ENCODE data around the gene CHRNA4. TPM values are rescaled to one million over a fixed set of nuclear protein-coding genes. Genes with fewer than 3 reads are reported as not detected.
"Not testable (repeated sequence)": the region's sequence is repeated elsewhere in the genome, so short reads cannot be mapped to it uniquely, and the experiment has no call there.

Gene CHRNA4
- total RNA-seq, 3 donors from 2014 or later: not detected

GRCh38 chr20:63337786-63338420 is 23.2 kb downstream of the CHRNA4 start:
- H3K36me3 ChIP-seq: no peaks in the 10 kb centered on the region
- H3K27me3 ChIP-seq: peaks cover under 1 to 39% of the 10 kb centered on the region in 2 donors
- TF ChIP-seq CTCF (IDR thresholded peaks at IDR 0.05): no peak
- TF ChIP-seq POLR2AphosphoS5 (IDR thresholded peaks at IDR 0.05): no peak
- TF ChIP-seq POLR2A (IDR thresholded peaks at IDR 0.05): no peak

GRCh38 chr20:63336232-63336752 is 24.9 kb downstream of the CHRNA4 start:
- H3K27ac ChIP-seq: no peak overlapping the region

More at GRCh38 chr20:63337786-63338420, 23.2 kb downstream of the CHRNA4 start:
- Histone ChIP-seq H3K27ac (no peak overlapping the region), H3K4me1 (no peaks in the 10 kb centered on the region), H3K4me3 (no peak overlapping the region), H3K9me3 (no peaks in the 10 kb centered on the region)
- DNase-seq (ENCODE audit: low spot score in 2 of 2): no peak
- intact Hi-C loops (cut with DNase I; ENCODE audit: low total_unique reads): no loop called here

GRCh38 chr20:63335711-63336110 is 25.4 kb downstream of the CHRNA4 start:
- intact Hi-C loops (cut with DNase I; ENCODE audit: low total_unique reads): no loop called here
- H3K27me3 ChIP-seq: peaks cover 2 to 44% of the 10 kb centered on the region in 2 donors
- no peaks in the 10 kb centered on the region for H3K36me3 ChIP-seq
- no peak for TF ChIP-seq CTCF (IDR thresholded peaks at IDR 0.05)
- no peak for TF ChIP-seq POLR2AphosphoS5 (IDR thresholded peaks at IDR 0.05)
- no peak for TF ChIP-seq POLR2A (IDR thresholded peaks at IDR 0.05)
- H3K27ac ChIP-seq: no peak overlapping the region
- H3K4me3 ChIP-seq: no peak overlapping the region
- H3K4me1 ChIP-seq: no peaks in the 10 kb centered on the region
- H3K9me3 ChIP-seq: peaks cover 0 to 4% of the 10 kb centered on the region in 2 donors
- no peak for DNase-seq (ENCODE audit: low spot score in 2 of 2)

More at GRCh38 chr20:63336232-63336752, 24.9 kb downstream of the CHRNA4 start:
- H3K27me3 ChIP-seq: peaks cover 2 to 44% of the 10 kb centered on the region in 2 donors
- no peak overlapping the region for H3K4me3 ChIP-seq
- intact Hi-C loops (cut with DNase I; ENCODE audit: low total_unique reads): no loop called here
- TF ChIP-seq POLR2AphosphoS5 (IDR thresholded peaks at IDR 0.05): no peak
- TF ChIP-seq CTCF (IDR thresholded peaks at IDR 0.05): no peak
- no peak for TF ChIP-seq POLR2A (IDR thresholded peaks at IDR 0.05)
- H3K9me3 ChIP-seq: peaks cover 0 to 4% of the 10 kb centered on the region in 2 donors
- DNase-seq (ENCODE audit: low spot score in 2 of 2): no peak
- no peaks in the 10 kb centered on the region for H3K36me3 ChIP-seq
- H3K4me1 ChIP-seq: no peaks in the 10 kb centered on the region

- H3K9me3 ChIP-seq; H3K4me3 ChIP-seq; intact Hi-C loops (cut with DNase I; ENCODE audit: low total_unique reads); H3K27ac ChIP-seq; H3K36me3 ChIP-seq; H3K4me1 ChIP-seq; DNase-seq (ENCODE audit: low spot score in 2 of 2): not testable (repeated sequence)
- H3K27me3 ChIP-seq: peaks cover 2 to 49% of the 10 kb centered on the region in 2 donors
Measured at GRCh38 chr20:63335060-63335459, 26.1 kb downstream of the CHRNA4 start.

GRCh38 chr20:63334356-63334755 is 26.8 kb downstream of the CHRNA4 start:
- no peaks in the 10 kb centered on the region for H3K4me1 ChIP-seq
- TF ChIP-seq POLR2AphosphoS5 (IDR thresholded peaks at IDR 0.05): no peak
- no peak for TF ChIP-seq CTCF (IDR thresholded peaks at IDR 0.05)
- TF ChIP-seq POLR2A (IDR thresholded peaks at IDR 0.05): no peak
- peaks cover 0 to 4% of the 10 kb centered on the region in 2 donors for H3K9me3 ChIP-seq
- no peaks in the 10 kb centered on the region for H3K36me3 ChIP-seq
- peaks cover 2 to 54% of the 10 kb centered on the region in 2 donors for H3K27me3 ChIP-seq
- no peak for DNase-seq (ENCODE audit: low spot score in 2 of 2)
- no peak overlapping the region for H3K4me3 ChIP-seq
- intact Hi-C loops (cut with DNase I; ENCODE audit: low total_unique reads): no loop called here
- H3K27ac ChIP-seq: no peak overlapping the region
